CD14-positive monocyte (primary cell): ENCODE results near the gene ZIC5. TPM values are rescaled to one million over a fixed set of nuclear protein-coding genes. Genes with fewer than 3 reads are reported as not detected.

ENCODE experiments used
- DNase-seq, 3 donors: peaks; one replicate each; pipeline ENCODE4 v3.0.0-alpha.2; 2011 to 2022
- H2AFZ ChIP-seq: 2 replicates; pipeline ENCODE4 v1.6.0; 2012; ENCODE audit warnings: mild to moderate bottlenecking, low read depth, low read length, inconsistent platforms; ENCODE audit not compliant: insufficient read depth, poor library complexity, severe bottlenecking
- H3K27ac ChIP-seq, 2 donors: 1 replicate in 1 of 2; 2 replicates in 1 of 2; pipeline ENCODE4 v1.5.1; 2012 to 2013; ENCODE audit warnings: low read length in 2 of 2, control low read depth in 1 of 2, inconsistent platforms in 1 of 2, low read depth in 1 of 2, mild to moderate bottlenecking in 1 of 2
- H3K27me3 ChIP-seq, 2 donors: one replicate each; pipeline versions ENCODE4 v1.6.0 to v1.6.1; 2011 to 2013; ENCODE audit warnings: low read length in 2 of 2; ENCODE audit not compliant: control insufficient read depth in 2 of 2, insufficient read depth in 2 of 2
- H3K36me3 ChIP-seq, 2 donors: replicated peaks in 1 of 2; 1 replicate in 1 of 2; 2 replicates in 1 of 2; pipeline versions ENCODE4 v1.5.1 to v1.6.1; 2012 to 2013; ENCODE audit warnings: low read length in 2 of 2, control low read depth in 1 of 2, inconsistent platforms in 1 of 2, mild to moderate bottlenecking in 1 of 2; ENCODE audit not compliant: insufficient read depth in 2 of 2, control insufficient read depth in 1 of 2
- H3K4me1 ChIP-seq, 2 donors: 1 replicate in 1 of 2; 2 replicates in 1 of 2; pipeline versions ENCODE4 v1.5.1 to v1.6.1; 2012 to 2013; ENCODE audit warnings: low read length in 2 of 2, control low read depth in 1 of 2, inconsistent platforms in 1 of 2, mild to moderate bottlenecking in 1 of 2, moderate library complexity in 1 of 2; ENCODE audit not compliant: insufficient read depth in 2 of 2, control insufficient read depth in 1 of 2
- H3K4me2 ChIP-seq: replicated peaks from 2 replicates; pipeline ENCODE3; 2012; ENCODE audit warnings: low read length, moderate library complexity, mild to moderate bottlenecking; ENCODE audit not compliant: poor library complexity, severe bottlenecking; ENCODE audit errors: extremely low read depth
- H3K4me3 ChIP-seq, 3 experiments: fragments of 200-600 bp in 1 of 3; sonication (generic) in 1 of 3; replicated peaks in 1 of 3; 1 replicate in 2 of 3; 2 replicates in 1 of 3; pipeline ENCODE4 v1.5.1; 2011 to 2013; ENCODE audit warnings: low read length in 3 of 3, mild to moderate bottlenecking in 3 of 3, control low read depth in 2 of 3, low read depth in 2 of 3, inconsistent platforms in 1 of 3, moderate library complexity in 1 of 3
- H3K79me2 ChIP-seq: 2 replicates; pipeline ENCODE4 v1.6.0; 2012; ENCODE audit warnings: mild to moderate bottlenecking, control low read depth, inconsistent platforms, low read length, moderate library complexity; ENCODE audit not compliant: insufficient read depth
- H3K9ac ChIP-seq: 2 replicates; pipeline ENCODE4 v1.6.0; 2017; ENCODE audit warnings: low read length, mild to moderate bottlenecking; ENCODE audit not compliant: insufficient read depth, poor library complexity, severe bottlenecking
- H3K9me3 ChIP-seq, 2 donors: replicated peaks in 1 of 2; 1 replicate in 1 of 2; 2 replicates in 1 of 2; pipeline versions ENCODE4 v1.5.1 to v1.6.1; 2012 to 2013; ENCODE audit warnings: low read length in 2 of 2, control low read depth in 1 of 2; ENCODE audit not compliant: control insufficient read depth in 1 of 2, insufficient read depth in 1 of 2
- H4K20me1 ChIP-seq: 2 replicates; pipeline ENCODE4 v1.6.0; 2012; ENCODE audit warnings: mild to moderate bottlenecking, low read length, control low read depth, moderate library complexity; ENCODE audit not compliant: insufficient read depth
- H3K27ac Mint-ChIP-seq, 7 donors: one replicate each; pipeline ENCODE4 v1.8.0; 2020; ENCODE audit warnings: mild to moderate bottlenecking in 7 of 7, mixed read lengths in 7 of 7, moderate library complexity in 6 of 7, inconsistent platforms in 2 of 7
- H3K27me3 Mint-ChIP-seq, 3 donors: one replicate each; pipeline ENCODE4 v1.8.0; 2021 to 2022; ENCODE audit warnings: low read depth in 3 of 3, mild to moderate bottlenecking in 3 of 3, mixed read lengths in 3 of 3, moderate library complexity in 3 of 3, inconsistent platforms in 1 of 3
- H3K36me3 Mint-ChIP-seq, 2 donors: one replicate each; pipeline ENCODE4 v1.8.0; 2020; ENCODE audit warnings: mixed read lengths in 2 of 2, inconsistent platforms in 1 of 2, mild to moderate bottlenecking in 1 of 2
- H3K4me1 Mint-ChIP-seq: one replicate; pipeline ENCODE4 v1.8.0; 2020; ENCODE audit warnings: mild to moderate bottlenecking, mixed read lengths
- H3K4me3 Mint-ChIP-seq, 2 donors: one replicate each; pipeline ENCODE4 v1.8.0; 2020; ENCODE audit warnings: mild to moderate bottlenecking in 2 of 2, mixed read lengths in 2 of 2, moderate library complexity in 1 of 2
- H3K9me3 Mint-ChIP-seq, 7 donors: one replicate each; pipeline ENCODE4 v1.8.0; 2020 to 2022; ENCODE audit warnings: mixed read lengths in 7 of 7, mild to moderate bottlenecking in 6 of 7, moderate library complexity in 6 of 7, inconsistent platforms in 2 of 7
- CTCF ChIP-seq: fragments of 200-600 bp; IDR thresholded peaks from one replicate; pipeline ENCODE4 v1.8.0; 2022; ENCODE audit warnings: antibody characterized with exemption, mild to moderate bottlenecking
- WGBS: methylation state at CpG from one replicate; pipeline ENCODE4 v1.1.5; 2013; ENCODE audit warnings: missing lambda C conversion rate; ENCODE audit not compliant: insufficient coverage; 5-methylcytosine and 5-hydroxymethylcytosine counted together
- intact Hi-C, 2 donors: fragments of 100-400 bp; cut with micrococcal nuclease; formaldehyde crosslinking; loops; one replicate each; pipeline versions ENCODE4 v1.15.0 to v1.15.1; 2023
- polyA plus RNA-seq, 3 donors: library from polyadenylated mRNA; depleted of rRNA in 1 of 3; unstranded in 2 of 3; stranded (reverse) in 1 of 3; fragments of 300-500 nt in 2 of 3; fragments of >200 nt in 1 of 3; fragmentation: Illumina TruSeq in 2 of 3; gene quantifications; 1 replicate in 2 of 3; 2 replicates in 1 of 3; pipeline ENCODE4 v1.2.3, GENCODE V29; 2012 to 2021

ZIC5 gene
- polyA plus RNA-seq, 3 donors: not detected

DNA sequence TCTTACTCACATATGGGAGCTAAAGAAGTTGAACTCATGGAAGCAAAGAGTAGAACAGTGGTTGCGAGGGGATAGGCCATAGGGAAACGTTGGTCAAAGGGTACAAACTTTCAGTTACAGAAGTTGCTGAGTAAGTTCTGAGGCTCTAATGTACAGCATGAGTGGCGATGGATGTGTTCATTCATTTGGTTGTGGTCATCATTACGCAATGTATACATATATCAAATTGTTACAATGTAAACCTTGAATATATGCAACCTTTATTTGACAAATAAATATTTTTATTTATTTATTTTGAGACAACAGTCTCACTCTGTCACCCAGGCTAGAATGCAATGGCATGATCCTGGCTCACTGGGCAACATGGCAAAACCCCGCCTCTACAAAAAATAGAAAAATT, 38.7 kb downstream of the ZIC5 start:
- DNase-seq: no peak
- no peak overlapping the region for H3K27ac Mint-ChIP-seq
- no peak overlapping the region for H3K9ac ChIP-seq
- intact Hi-C loops: no loop called here
- H3K79me2 ChIP-seq: no peaks in the 10 kb centered on the region
- no CpG with 5 or more reads among the region's 5 CpGs for WGBS
- H3K27me3 ChIP-seq: no peaks in the 10 kb centered on the region
- no peaks in the 10 kb centered on the region for H3K4me1 Mint-ChIP-seq
- no peaks in the 10 kb centered on the region for H3K9me3 ChIP-seq
- no peak for TF ChIP-seq CTCF
- no peaks in the 10 kb centered on the region for H3K36me3 ChIP-seq
- H3K4me1 ChIP-seq: no peaks in the 10 kb centered on the region
- H2AFZ ChIP-seq: no peak overlapping the region
- H3K27me3 Mint-ChIP-seq: peaks cover 2 to 14% (median 8%) of the 10 kb centered on the region in 3 donors
- no peak overlapping the region for H3K4me3 Mint-ChIP-seq
- no peak overlapping the region for H3K4me2 ChIP-seq
- no peaks in the 10 kb centered on the region for H3K36me3 Mint-ChIP-seq
- H3K9me3 Mint-ChIP-seq: peaks cover 0 to 8% (median 2%) of the 10 kb centered on the region in 7 donors
- no peak overlapping the region for H3K27ac ChIP-seq
- no peaks in the 10 kb centered on the region for H4K20me1 ChIP-seq
- H3K4me3 ChIP-seq: no peak overlapping the region

DNA sequence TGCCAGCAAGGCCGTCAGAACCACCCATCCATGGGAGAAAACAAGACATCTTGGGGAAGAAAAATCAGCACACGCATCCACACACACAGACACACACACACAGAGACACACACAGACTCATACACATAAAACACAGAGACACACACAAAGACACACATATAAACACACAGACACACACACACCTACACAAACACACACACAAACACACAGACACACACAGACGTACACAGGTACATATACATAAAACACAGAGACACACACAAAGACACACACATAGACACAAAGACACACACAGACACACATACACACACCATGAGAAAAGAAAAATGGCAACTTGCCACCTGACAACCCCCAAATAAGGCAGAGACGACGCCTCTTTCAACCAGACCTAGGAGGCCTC, 40.6 kb downstream of the ZIC5 start:
- H3K27ac Mint-ChIP-seq: no peak overlapping the region
- Histone ChIP-seq H3K4me2 (no peak overlapping the region), H3K36me3 (no peaks in the 10 kb centered on the region), H2AFZ (no peak overlapping the region), H3K9me3 (no peaks in the 10 kb centered on the region), H3K79me2 (no peaks in the 10 kb centered on the region), H3K4me3 (no peak overlapping the region), H3K9ac (no peak overlapping the region), H3K27ac (no peak overlapping the region), H3K4me1 (no peaks in the 10 kb centered on the region), H4K20me1 (no peaks in the 10 kb centered on the region), H3K27me3 (peaks cover 0 to 3% of the 10 kb centered on the region in 2 donors)
- intact Hi-C loops: no loop called here
- no peaks in the 10 kb centered on the region for H3K36me3 Mint-ChIP-seq
- DNase-seq: no peak
- peaks cover 0 to 8% (median 2%) of the 10 kb centered on the region in 7 donors for H3K9me3 Mint-ChIP-seq
- no peak for TF ChIP-seq CTCF
- peaks cover 8 to 16% (median 10%) of the 10 kb centered on the region in 3 donors for H3K27me3 Mint-ChIP-seq
- H3K4me1 Mint-ChIP-seq: no peaks in the 10 kb centered on the region
- 100% methylated on average over 2 of the region's 5 CpGs for WGBS
- H3K4me3 Mint-ChIP-seq: no peak overlapping the region
